Epithelial cell of esophagus (primary cell): Measurements from ENCODE around the gene TSSK3.

Experiments
- DNase-seq: peaks from one replicate; pipeline ENCODE4 v3.0.0; 2010; ENCODE audit warnings: low read depth
- H3K4me3 ChIP-seq: 2 replicates; pipeline ENCODE4 v1.5.1; 2011; ENCODE audit warnings: mild to moderate bottlenecking, low read length, control low read depth
- CTCF ChIP-seq: IDR thresholded peaks from 2 replicates; pipeline ENCODE4 v1.5.1; 2011; ENCODE audit warnings: low read depth, mild to moderate bottlenecking, low read length, control low read depth, inconsistent platforms; ENCODE audit not compliant: insufficient read depth; ENCODE audit errors: missing control alignments

TSSK3 gene

GRCh38 chr1:32376199-32376598, 13.9 kb downstream of the TSSK3 start:
- TF ChIP-seq CTCF: no peak
- H3K4me3 ChIP-seq: no peak overlapping the region
- no peak for DNase-seq

DNA sequence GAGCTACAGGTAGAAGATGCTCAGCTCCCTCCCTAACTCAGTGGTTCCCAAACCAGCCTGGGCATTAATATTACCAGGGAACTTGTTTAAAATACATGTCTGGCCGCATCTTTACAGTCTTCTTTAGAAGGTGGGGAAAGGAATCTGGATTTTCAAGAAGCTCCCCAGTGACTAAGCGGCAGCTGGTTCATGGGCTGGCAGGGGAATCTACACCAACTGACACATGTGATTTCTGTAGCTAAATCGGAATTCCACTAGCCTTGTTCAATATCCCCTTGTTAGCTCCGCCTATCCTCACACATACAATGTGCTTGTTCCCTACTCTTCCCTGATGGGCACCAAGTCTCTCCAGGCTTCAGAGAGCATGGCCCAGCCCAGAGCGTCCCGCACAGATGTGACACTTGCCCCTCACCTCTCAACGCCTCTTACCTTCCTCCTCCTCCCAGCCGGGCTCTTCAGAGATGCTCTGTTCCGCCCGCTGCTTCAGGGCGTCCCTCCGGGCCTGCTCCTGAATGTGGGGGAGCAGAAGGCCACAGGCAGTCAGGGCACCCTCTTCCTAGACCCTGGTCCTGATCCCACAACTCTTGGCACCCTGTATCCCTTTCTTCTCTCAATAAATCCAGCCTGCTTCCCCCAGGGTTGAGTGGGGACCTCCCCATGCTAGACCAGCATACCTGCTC, 15.3 kb downstream of the TSSK3 start:
- DNase-seq: peak; percentile 69
- H3K4me3 ChIP-seq: no peak overlapping the region
- TF ChIP-seq CTCF: no peak

GRCh38 chr1:32380057-32380456, 17.7 kb downstream of the TSSK3 start:
- DNase-seq: no peak
- TF ChIP-seq CTCF: no peak
- H3K4me3 ChIP-seq: no peak overlapping the region

DNA sequence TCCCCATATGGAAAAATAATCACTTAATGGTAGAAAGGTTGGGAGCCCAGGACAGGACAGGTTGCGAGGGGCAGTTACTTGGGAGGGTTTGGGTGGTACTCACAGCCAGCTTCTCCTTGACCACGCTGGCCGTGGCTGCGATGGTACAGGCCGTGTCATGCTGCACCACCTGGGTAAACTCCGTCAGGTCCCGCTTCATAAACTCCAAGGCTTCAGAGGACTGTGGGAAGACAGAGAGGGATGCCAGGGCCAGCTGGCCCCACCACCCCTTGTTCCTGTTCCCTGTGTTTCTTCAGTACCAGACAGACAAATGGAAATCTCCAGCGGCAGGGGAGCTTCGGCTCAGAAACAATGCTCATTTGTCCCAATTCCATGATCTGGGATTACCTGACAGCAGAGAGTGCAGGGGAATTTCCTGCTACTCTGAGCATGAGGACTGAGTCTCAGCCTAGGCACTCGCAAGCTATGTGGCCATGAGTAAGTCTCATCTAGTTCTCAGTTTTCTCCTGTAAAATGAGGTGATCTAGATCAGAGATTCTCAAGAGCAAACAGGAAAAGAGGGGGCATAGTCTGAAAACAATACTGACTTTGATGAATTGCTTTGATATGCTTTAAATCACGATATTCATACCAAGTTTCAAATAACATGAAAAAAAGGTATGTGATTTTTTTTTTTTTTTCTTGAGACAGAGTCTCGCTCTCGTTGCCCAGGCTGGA, 24.5 kb downstream of the TSSK3 start:
- TF ChIP-seq CTCF: no peak
- DNase-seq: no peak
- no peak overlapping the region for H3K4me3 ChIP-seq

DNA sequence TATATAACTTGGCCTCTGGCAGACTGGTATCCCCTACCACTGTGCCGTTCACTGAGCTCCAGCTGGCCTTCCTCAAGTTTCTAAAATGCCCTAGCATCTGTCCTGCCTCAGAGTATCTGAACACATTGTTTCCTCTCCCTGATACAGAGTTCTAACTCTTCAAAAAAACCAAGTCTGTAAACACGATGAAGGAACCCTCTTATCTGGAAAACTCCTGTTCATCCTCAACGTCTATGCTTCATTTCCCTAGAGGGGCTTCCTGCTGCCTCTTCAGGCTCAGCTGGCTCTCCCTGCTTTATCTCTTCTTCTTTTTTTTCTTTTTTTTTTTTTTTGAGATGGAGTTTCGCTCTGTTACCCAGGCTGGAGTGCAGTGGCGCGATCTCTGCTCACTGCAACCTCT, 26.3 kb downstream of the TSSK3 start:
- H3K4me3 ChIP-seq: no peak overlapping the region
- DNase-seq: no peak
- TF ChIP-seq CTCF: no peak

GRCh38 chr1:32390904-32391870, 28.8 kb downstream of the TSSK3 start:
- DNase-seq: no peak
- H3K4me3 ChIP-seq: no peak overlapping the region
- no peak for TF ChIP-seq CTCF
